Esophagus squamous epithelium (tissue), 4 donors: ENCODE measurements around the gene BABAM2.

Experiments used
- POLR2A ChIP-seq, 4 donors: fragments of 450-650 bp; IDR thresholded peaks; one replicate each; pipeline ENCODE4 v1.6.1; 2017; ENCODE audit warnings: antibody characterized with exemption in 4 of 4, mild to moderate bottlenecking in 4 of 4, moderate library complexity in 3 of 4
- TF ChIP-seq, protein P1 (sequence below), 6 experiments: fragments of 450-650 bp in 4 of 6; fragments of 200-600 bp in 2 of 6; sonication (generic) in 2 of 6; IDR thresholded peaks; one replicate each; pipeline ENCODE4 v1.5.1; 2016 to 2019; ENCODE audit warnings: antibody characterized with exemption in 6 of 6, mild to moderate bottlenecking in 4 of 6, moderate library complexity in 4 of 6

DNA sequence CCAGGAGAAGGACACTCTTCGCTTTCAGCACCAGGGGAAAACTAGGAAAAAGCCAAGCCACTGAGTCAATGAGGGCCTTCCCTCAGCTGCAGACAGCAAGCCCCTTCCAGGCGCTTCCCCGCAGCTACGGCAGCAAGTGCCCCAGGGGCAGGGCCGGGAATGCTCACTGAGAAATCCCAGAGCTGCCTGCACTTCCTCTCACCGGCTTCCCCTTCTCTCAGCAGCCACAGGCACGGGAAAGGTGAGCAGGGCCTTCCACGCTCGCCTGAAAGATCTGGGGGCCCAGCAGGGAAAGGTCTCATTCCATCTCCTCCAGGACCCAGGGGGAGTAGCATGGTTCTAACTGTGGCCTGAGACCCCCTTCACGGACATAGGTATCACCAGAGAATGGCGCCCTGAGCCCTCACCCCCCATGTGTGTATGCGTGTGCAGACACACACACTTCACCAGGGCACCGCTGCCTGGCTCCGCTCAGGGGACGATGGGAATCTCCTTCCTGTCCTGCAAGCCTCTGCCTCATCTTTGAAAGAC lies 472.5 kb downstream of the BABAM2 start:
- TF ChIP-seq, protein P1, sequence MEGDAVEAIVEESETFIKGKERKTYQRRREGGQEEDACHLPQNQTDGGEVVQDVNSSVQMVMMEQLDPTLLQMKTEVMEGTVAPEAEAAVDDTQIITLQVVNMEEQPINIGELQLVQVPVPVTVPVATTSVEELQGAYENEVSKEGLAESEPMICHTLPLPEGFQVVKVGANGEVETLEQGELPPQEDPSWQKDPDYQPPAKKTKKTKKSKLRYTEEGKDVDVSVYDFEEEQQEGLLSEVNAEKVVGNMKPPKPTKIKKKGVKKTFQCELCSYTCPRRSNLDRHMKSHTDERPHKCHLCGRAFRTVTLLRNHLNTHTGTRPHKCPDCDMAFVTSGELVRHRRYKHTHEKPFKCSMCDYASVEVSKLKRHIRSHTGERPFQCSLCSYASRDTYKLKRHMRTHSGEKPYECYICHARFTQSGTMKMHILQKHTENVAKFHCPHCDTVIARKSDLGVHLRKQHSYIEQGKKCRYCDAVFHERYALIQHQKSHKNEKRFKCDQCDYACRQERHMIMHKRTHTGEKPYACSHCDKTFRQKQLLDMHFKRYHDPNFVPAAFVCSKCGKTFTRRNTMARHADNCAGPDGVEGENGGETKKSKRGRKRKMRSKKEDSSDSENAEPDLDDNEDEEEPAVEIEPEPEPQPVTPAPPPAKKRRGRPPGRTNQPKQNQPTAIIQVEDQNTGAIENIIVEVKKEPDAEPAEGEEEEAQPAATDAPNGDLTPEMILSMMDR (IDR thresholded peaks at IDR 0.05): no peak
- no peak for TF ChIP-seq POLR2A (IDR thresholded peaks at IDR 0.05)
